A549 (cell line): ENCODE data around the gene PRKCE. TPM values are rescaled to one million over a fixed set of nuclear protein-coding genes. Genes with fewer than 3 reads are reported as not detected.

ENCODE experiments used
- ATAC-seq, 2 experiments: fragments of 200-7000 bp in 1 of 2; fragments of >200 bp in 1 of 2; cut with Nextera tagmentation in 1 of 2; cut with Tn5 transposase in 1 of 2; 3 replicates each; pipeline versions ENCODE4 v1.8.0 to v1.9.1; 2018 to 2020; ENCODE audit warnings: mild to moderate bottlenecking in 1 of 2, moderate library complexity in 1 of 2
- CTCF ChIA-PET: fragments of 300-600 bp; sonication (Branson Sonifier 250); formaldehyde crosslinking; extraction: SDS; loops from one replicate; lab custom pipeline; 2021; ENCODE audit warnings: antibody characterized with exemption, inconsistent platforms; lab: Yijun Ruan, JAX
- POLR2A ChIA-PET: fragments of 350-600 bp; formaldehyde crosslinking; extraction: SDS; loops from one replicate; lab custom pipeline; 2021; ENCODE audit warnings: antibody characterized with exemption, inconsistent platforms; lab: Yijun Ruan, JAX
- DNase-seq, 2 experiments: peaks; one replicate each; pipeline versions ENCODE4 v3.0.0 to v3.0.0-alpha.2; 2011 to 2016; ENCODE audit warnings: low read depth in 1 of 2, low spot score in 1 of 2
- FAIRE-seq: peaks from 2 replicates; lab custom pipeline; 2011; peaks lifted over from hg19 to GRCh38; lab: Jason Lieb, UNC
- H3K27ac ChIP-seq, 2 experiments: fragments of >200 bp; sonication (Bioruptor Twin); formaldehyde crosslinking; 3 replicates each; pipeline ENCODE4 v1.5.1; 2016 to 2017
- H3K4me1 ChIP-seq: fragments of >200 bp; sonication (Bioruptor Twin); formaldehyde crosslinking; 3 replicates; pipeline ENCODE4 v1.6.1; 2016
- H3K4me2 ChIP-seq: fragments of >200 bp; sonication (Bioruptor Twin); formaldehyde crosslinking; 3 replicates; pipeline ENCODE4 v1.6.1; 2016
- H3K4me3 ChIP-seq: fragments of >200 bp; sonication (Bioruptor Twin); formaldehyde crosslinking; 3 replicates; pipeline ENCODE4 v1.5.1; 2016
- H3K9me3 ChIP-seq: fragments of >200 bp; sonication (Bioruptor Twin); formaldehyde crosslinking; 3 replicates; pipeline ENCODE4 v1.6.1; 2016
- ATOH8 ChIP-seq: fragments of 250-450 bp; sonication (Bioruptor Pico); IDR thresholded peaks from 2 replicates; pipeline ENCODE4 v1.5.0; 2020; ENCODE audit warnings: low read depth, mild to moderate bottlenecking, moderate library complexity
- BHLHE40 ChIP-seq: IDR thresholded peaks from 2 replicates; pipeline ENCODE4 v1.6.1; 2012; ENCODE audit warnings: low read depth, low read length, inconsistent platforms
- CHD4 ChIP-seq: fragments of 200-600 bp; sonication (generic); IDR thresholded peaks from 2 replicates; pipeline ENCODE4 v1.6.1; 2016; ENCODE audit warnings: antibody characterized with exemption, mild to moderate bottlenecking, borderline replicate concordance
- CTCF ChIP-seq: fragments of >200 bp; sonication (Bioruptor Twin); formaldehyde crosslinking; IDR thresholded peaks from 3 replicates; pipeline ENCODE4 v1.5.1; 2016
- EP300 ChIP-seq, 2 experiments: fragments of >200 bp; sonication (Bioruptor Twin); formaldehyde crosslinking; IDR thresholded peaks; 2 replicates in 1 of 2; 3 replicates in 1 of 2; pipeline ENCODE4 v1.6.1; 2016 to 2017
- FOSL2 ChIP-seq, 2 experiments: fragments of 450-650 bp in 1 of 2; fragments of >200 bp in 1 of 2; sonication (Bioruptor Twin) in 1 of 2; formaldehyde crosslinking; IDR thresholded peaks; 2 replicates each; pipeline versions ENCODE4 v1.5.0 to v1.6.1; 2016 to 2020; ENCODE audit warnings: mild to moderate bottlenecking in 1 of 2, moderate library complexity in 1 of 2
- GATA3 ChIP-seq: IDR thresholded peaks from 2 replicates; pipeline ENCODE4 v1.6.1; 2012; ENCODE audit warnings: borderline replicate concordance
- HOXB5 ChIP-seq: fragments of 250-450 bp; sonication (Bioruptor Pico); IDR thresholded peaks from 2 replicates; pipeline ENCODE4 v1.5.0; 2020; ENCODE audit warnings: mild to moderate bottlenecking, moderate library complexity
- JUN ChIP-seq, 2 experiments: fragments of >200 bp; sonication (Bioruptor Twin); formaldehyde crosslinking; IDR thresholded peaks; 2 replicates in 1 of 2; 3 replicates in 1 of 2; pipeline ENCODE4 v1.6.1; 2016 to 2017
- MAX ChIP-seq: IDR thresholded peaks from 2 replicates; pipeline ENCODE4 v1.6.1; 2012
- MYC ChIP-seq: IDR thresholded peaks from 2 replicates; pipeline ENCODE4 v1.6.1; 2012; ENCODE audit warnings: mild to moderate bottlenecking, inconsistent platforms, low read length, improper control_type of control experiment, borderline replicate concordance
- NPAS2 ChIP-seq: fragments of 250-450 bp; sonication (Bioruptor Pico); IDR thresholded peaks from 2 replicates; pipeline ENCODE4 v1.8.0; 2022; ENCODE audit warnings: mild to moderate bottlenecking, moderate library complexity, borderline replicate concordance
- PBX3 ChIP-seq: IDR thresholded peaks from 2 replicates; pipeline ENCODE4 v1.6.1; 2012
- POLR2A ChIP-seq: IDR thresholded peaks from 2 replicates; pipeline ENCODE4 v1.6.1; 2012; ENCODE audit warnings: mild to moderate bottlenecking, low read length
- POLR2AphosphoS2 ChIP-seq: conservative IDR thresholded peaks from 2 replicates; pipeline ENCODE4 v1.6.1; 2012; ENCODE audit warnings: low read length, improper control_type of control experiment, inconsistent platforms
- RAD21 ChIP-seq, 2 experiments: fragments of >200 bp in 1 of 2; sonication (Bioruptor Twin) in 1 of 2; formaldehyde crosslinking in 1 of 2; IDR thresholded peaks in 1 of 2; conservative IDR thresholded peaks in 1 of 2; 2 replicates in 1 of 2; 3 replicates in 1 of 2; pipeline ENCODE4 v1.6.1; 2012 to 2018; ENCODE audit warnings: inconsistent platforms in 1 of 2
- RCOR1 ChIP-seq: fragments of 150-350 bp; IDR thresholded peaks from 2 replicates; pipeline ENCODE4 v1.6.1; 2014; ENCODE audit warnings: antibody characterized with exemption, low read length, low read depth
- RFX5 ChIP-seq: fragments of 450-650 bp; IDR thresholded peaks from 2 replicates; pipeline ENCODE4 v1.7.1; 2014; ENCODE audit warnings: antibody characterized with exemption, mild to moderate bottlenecking, moderate library complexity
- SMC3 ChIP-seq: fragments of >200 bp; sonication (Bioruptor Twin); formaldehyde crosslinking; IDR thresholded peaks from 3 replicates; pipeline ENCODE4 v1.6.1; 2018; ENCODE audit warnings: inconsistent platforms
- SREBF2 ChIP-seq: fragments of 450-650 bp; IDR thresholded peaks from 2 replicates; pipeline ENCODE4 v1.6.1; 2014; ENCODE audit warnings: mild to moderate bottlenecking, moderate library complexity
- TP53 ChIP-seq: fragments of 250-450 bp; sonication (Bioruptor Pico); IDR thresholded peaks from 2 replicates; pipeline ENCODE4 v1.5.0; 2021; ENCODE audit warnings: mild to moderate bottlenecking, moderate library complexity
- WGBS: methylation state at CpG from one replicate; pipeline ENCODE4 v1.1.6; 2017; ENCODE audit errors: missing lambda C conversion rate; 5-methylcytosine and 5-hydroxymethylcytosine counted together
- polyA plus RNA-seq, 4 experiments: library from polyadenylated mRNA; depleted of rRNA in 3 of 4; stranded (reverse); fragments of >200 nt; fragmentation: RNase III in 1 of 4; extraction: RNeasy Plus Mini Kit Qiagen cat#74134 plus additional on column Dnase treatment in 1 of 4; gene quantifications; 2 replicates in 3 of 4; 3 replicates in 1 of 4; pipeline ENCODE4 v1.2.3, GENCODE V29; 2011 to 2017
- TF ChIP-seq, protein P1 (sequence below): fragments of >200 bp; sonication (Bioruptor Twin); formaldehyde crosslinking; IDR thresholded peaks from 3 replicates; pipeline ENCODE4 v1.6.1; 2016

PRKCE gene
- polyA plus RNA-seq, 2 of the 4 experiments (the other 2 are of a cell fraction), result 11.5 to 12.0 TPM

GRCh38 chr2:45650851-45651414 lies 542 bp upstream of the PRKCE start:
- no peaks in the 10 kb centered on the region for H3K9me3 ChIP-seq
- DNase-seq, result peak; percentile 72 to 97
- peak overlapping the region; percentile 86 to 90 for H3K27ac ChIP-seq
- WGBS, result 3% methylated on average over 17 of the region's 79 CpGs
- no peak for FAIRE-seq
- TF ChIP-seq TP53 (CRISPR knock-in tag) (no peak), NPAS2 (CRISPR knock-in tag) (0 out of 2 replicates have a peak, but pooled peaks have one; percentile 6), GATA3 (peak; percentile 51; the same call in 1 of the 2 replicates), PBX3 (0 out of 2 replicates have a peak, but pooled peaks have one; percentile 56), CTCF (peak; percentile 58), MYC (peak; percentile 71), HOXB5 (CRISPR knock-in tag) (peak; percentile 76; the same call in 1 of the 2 replicates), RAD21 (conservative IDR thresholded peaks at IDR 0.05 in 1 of 2, IDR thresholded peaks at IDR 0.05 in 1 of 2) (peak; percentile 20 to 54; a peak in 3 of 5 replicates), CHD4 (no peak), ATOH8 (CRISPR knock-in tag) (peak; percentile 51; the same call in 1 of the 2 replicates), POLR2AphosphoS2 (no peak), FOSL2 (IDR thresholded peaks at IDR 0.05) (no peak), FOSL2 (CRISPR knock-in tag; IDR thresholded peaks at IDR 0.05) (peak; percentile 56), EP300 (IDR thresholded peaks at IDR 0.05) (peak in 1 of 2 experiments; percentile 18; a peak in 1 of 5 replicates), BHLHE40 (peak; percentile 60), MAX (peak; percentile 90), RCOR1 (no peak), POLR2A (peak; percentile 74), SREBF2 (no peak), JUN (IDR thresholded peaks at IDR 0.05) (peak; percentile 69 to 89; a peak in 4 of 5 replicates), RFX5 (no peak), SMC3 (peak; percentile 59)
- TF ChIP-seq, protein P1, sequence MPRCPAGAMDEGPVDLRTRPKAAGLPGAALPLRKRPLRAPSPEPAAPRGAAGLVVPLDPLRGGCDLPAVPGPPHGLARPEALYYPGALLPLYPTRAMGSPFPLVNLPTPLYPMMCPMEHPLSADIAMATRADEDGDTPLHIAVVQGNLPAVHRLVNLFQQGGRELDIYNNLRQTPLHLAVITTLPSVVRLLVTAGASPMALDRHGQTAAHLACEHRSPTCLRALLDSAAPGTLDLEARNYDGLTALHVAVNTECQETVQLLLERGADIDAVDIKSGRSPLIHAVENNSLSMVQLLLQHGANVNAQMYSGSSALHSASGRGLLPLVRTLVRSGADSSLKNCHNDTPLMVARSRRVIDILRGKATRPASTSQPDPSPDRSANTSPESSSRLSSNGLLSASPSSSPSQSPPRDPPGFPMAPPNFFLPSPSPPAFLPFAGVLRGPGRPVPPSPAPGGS, result peak; percentile 80; the same call in 2 of the 3 replicates
- TF ChIP-seq, all 56 proteins: peak for 16
- peak; percentile 84 to 86 for ATAC-seq
- CTCF ChIA-PET, result interaction anchor here (0.6 to 7.0 kb wide), 13 partner anchors 12 to 342 kb away, joined by 3 to 50 read pairs (median 3); no protein-coding TSS in a partner anchor
- H3K4me2 ChIP-seq, result peak overlapping the region; percentile 82
- H3K4me3 ChIP-seq, result peak overlapping the region; percentile 83
- peaks cover 23% of the 10 kb centered on the region for H3K4me1 ChIP-seq
- POLR2A ChIA-PET, result interaction anchor here (0.5 to 1.4 kb wide), 5 partner anchors 8 to 1695 kb away, joined by 3 to 6 read pairs (median 4); no protein-coding TSS in a partner anchor
